Measurements from ENCODE around the gene CDKN2B-AS1. TPM values are rescaled to one million over a fixed set of nuclear protein-coding genes. Genes with fewer than 3 reads are reported as not detected.

CDKN2B-AS1 gene
- total RNA-seq, 4 donors from 2014 or later: 0.42 to 3.9 (median 0.69) TPM; not detected in 1

- Histone ChIP-seq H3K27me3 (peaks cover 14% of the 10 kb centered on the region), H3K27ac (no peak overlapping the region), H3K4me3 (no peak overlapping the region), H3K9me3 (no peaks in the 10 kb centered on the region), H3K36me3 (no peaks in the 10 kb centered on the region), H3K4me1 (peaks cover 3 to 15% (median 3%) of the 10 kb centered on the region in 3 donors)
- no peak for TF ChIP-seq CTCF (IDR thresholded peaks at IDR 0.05)
- TF ChIP-seq POLR2A (IDR thresholded peaks at IDR 0.05): no peak
- no peak for TF ChIP-seq EP300 (IDR thresholded peaks at IDR 0.05)
- TF ChIP-seq POLR2AphosphoS5 (IDR thresholded peaks at IDR 0.05): no peak
- 13 to 27% methylated on average over 13 of the region's 13 CpGs for WGBS, 2 donors (ENCODE audit: low coverage in 1 of 2)
- no peak for ATAC-seq
These were observed 16.5 kb downstream of the CDKN2B-AS1 start for GRCh38 chr9:22010866-22011625.

GRCh38 chr9:22022396-22022795 is 27.8 kb downstream of the CDKN2B-AS1 start:
- ATAC-seq: no peak
- peaks cover 13% of the 10 kb centered on the region for H3K27me3 ChIP-seq
- H3K4me3 ChIP-seq: no peak overlapping the region
- H3K4me1 ChIP-seq: no peaks in the 10 kb centered on the region
- peaks cover 0 to 15% (median 0%) of the 10 kb centered on the region in 3 donors for H3K9me3 ChIP-seq
- 95 to 100% methylated on average over 1 to 3 of the region's 3 CpGs for WGBS, 2 donors (ENCODE audit: low coverage in 1 of 2)
- TF ChIP-seq CTCF (IDR thresholded peaks at IDR 0.05) (no peak), EP300 (IDR thresholded peaks at IDR 0.05) (no peak), POLR2A (IDR thresholded peaks at IDR 0.05) (no peak), POLR2AphosphoS5 (IDR thresholded peaks at IDR 0.05) (no peak)
- H3K36me3 ChIP-seq: no peaks in the 10 kb centered on the region
- no peak overlapping the region for H3K27ac ChIP-seq

GRCh38 chr9:22026696-22027095 is 32.1 kb downstream of the CDKN2B-AS1 start:
- no peaks in the 10 kb centered on the region for H3K9me3 ChIP-seq
- TF ChIP-seq POLR2AphosphoS5 (IDR thresholded peaks at IDR 0.05): no peak
- no peak for TF ChIP-seq CTCF (IDR thresholded peaks at IDR 0.05)
- no peak for TF ChIP-seq POLR2A (IDR thresholded peaks at IDR 0.05)
- TF ChIP-seq EP300 (IDR thresholded peaks at IDR 0.05): no peak
- 38 to 47% methylated on average over 3 of the region's 6 CpGs for WGBS, 2 donors (ENCODE audit: low coverage in 1 of 2)
- no peaks in the 10 kb centered on the region for H3K36me3 ChIP-seq
- no peak overlapping the region for H3K27ac ChIP-seq
- no peak overlapping the region for H3K4me3 ChIP-seq
- no peaks in the 10 kb centered on the region for H3K4me1 ChIP-seq
- peaks cover 13% of the 10 kb centered on the region for H3K27me3 ChIP-seq
- ATAC-seq: no peak

GRCh38 chr9:22028394-22028793 is 33.8 kb downstream of the CDKN2B-AS1 start:
- no peak for ATAC-seq
- H3K27ac ChIP-seq: no peak overlapping the region
- no peak for TF ChIP-seq POLR2AphosphoS5 (IDR thresholded peaks at IDR 0.05)
- peaks cover 13% of the 10 kb centered on the region for H3K27me3 ChIP-seq
- no peaks in the 10 kb centered on the region for H3K9me3 ChIP-seq
- H3K4me3 ChIP-seq: no peak overlapping the region
- no peaks in the 10 kb centered on the region for H3K36me3 ChIP-seq
- no peaks in the 10 kb centered on the region for H3K4me1 ChIP-seq

DNA sequence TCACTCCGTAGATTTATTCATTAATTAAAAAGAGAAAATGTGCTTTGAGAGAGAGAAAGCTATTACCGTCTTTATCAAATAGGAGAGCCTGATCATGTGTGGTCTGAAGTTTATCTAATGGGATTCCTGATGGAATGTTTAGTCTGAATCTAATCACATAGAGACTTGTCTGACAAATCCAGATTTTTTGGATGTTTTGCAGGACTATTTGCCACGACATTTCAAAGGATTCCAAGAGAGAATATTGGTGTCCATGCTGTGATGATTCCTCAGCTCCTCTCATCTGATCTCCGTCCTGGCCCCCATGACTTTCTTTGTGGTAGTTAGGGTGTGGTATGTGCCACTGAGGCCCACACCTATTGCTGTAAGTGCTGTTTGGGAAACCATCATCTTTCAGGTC is 34.6 kb downstream of the CDKN2B-AS1 start:
- H3K27ac ChIP-seq: no peak overlapping the region
- no peak for TF ChIP-seq EP300 (IDR thresholded peaks at IDR 0.05)
- no peak for TF ChIP-seq POLR2A (IDR thresholded peaks at IDR 0.05)
- no peak for TF ChIP-seq POLR2AphosphoS5 (IDR thresholded peaks at IDR 0.05)
- no peak for TF ChIP-seq CTCF (IDR thresholded peaks at IDR 0.05)
- no peaks in the 10 kb centered on the region for H3K36me3 ChIP-seq
- peaks cover 11% of the 10 kb centered on the region for H3K27me3 ChIP-seq
- H3K4me3 ChIP-seq: no peak overlapping the region
- H3K4me1 ChIP-seq: no peaks in the 10 kb centered on the region
- ATAC-seq: no peak
- H3K9me3 ChIP-seq: no peaks in the 10 kb centered on the region
- WGBS, 2 donors (ENCODE audit: low coverage in 1 of 2): 65 to 70% methylated on average over 4 of the region's 4 CpGs
